VCaP (cell line): Measurements from ENCODE around the gene XRCC1.

ENCODE experiments used
- H3K27ac ChIP-seq: fragments of 450-650 bp; 2 replicates; pipeline ENCODE4 v1.5.1; 2017
- CTCF ChIP-seq: fragments of 450-650 bp; conservative IDR thresholded peaks from 2 replicates; pipeline ENCODE4 v1.5.1; 2017; ENCODE audit warnings: mild to moderate bottlenecking, moderate library complexity

XRCC1 gene

GRCh38 chr19:43534305-43534815 is 41.0 kb downstream of the XRCC1 start:
- peak overlapping the region; percentile 94 for H3K27ac ChIP-seq
- TF ChIP-seq CTCF: no peak

DNA sequence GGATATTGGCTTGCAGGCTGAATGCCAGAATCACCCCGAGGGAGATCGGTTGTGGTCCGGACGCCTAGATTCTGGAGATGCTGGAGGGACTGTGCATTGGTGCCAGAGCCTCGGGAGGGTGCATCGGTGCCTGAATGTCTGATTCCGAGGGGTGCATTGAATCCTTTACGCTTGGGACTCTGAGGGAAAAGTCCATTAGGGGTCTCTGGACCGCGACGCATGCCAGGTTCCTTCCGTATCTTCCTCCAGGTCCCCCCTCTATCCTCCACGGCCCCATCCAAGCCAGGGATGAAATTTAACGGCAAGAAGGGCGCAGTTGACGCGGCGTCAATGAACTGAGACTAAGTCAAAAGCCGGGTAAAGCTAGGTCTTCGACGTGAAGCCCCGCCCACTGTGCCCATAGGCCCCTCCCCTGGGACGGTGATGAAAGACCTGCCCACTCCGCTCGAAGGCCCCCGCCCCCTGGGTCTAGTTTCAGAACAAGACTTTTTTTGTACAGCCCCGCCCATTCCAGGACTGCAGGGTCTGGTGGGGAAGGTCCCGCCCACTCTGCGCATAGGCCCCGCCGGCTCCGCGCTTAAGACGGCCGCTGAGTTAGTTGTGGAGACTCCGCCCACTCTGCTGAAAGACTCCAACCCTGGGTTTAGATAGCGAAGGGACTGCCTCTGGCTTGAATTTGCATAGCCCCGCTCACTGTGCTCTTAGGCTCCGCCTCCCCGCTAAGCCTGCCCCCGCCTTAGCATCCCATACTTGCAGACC is 41.6 kb downstream of the XRCC1 start:
- TF ChIP-seq CTCF: no peak
- H3K27ac ChIP-seq: peak overlapping the region; percentile 94

- H3K27ac ChIP-seq: peak within 1 kb of the TSS; percentile 94
- no peak for TF ChIP-seq CTCF
These were observed 42.3 kb downstream of the XRCC1 start, which contains the start of gene ZNF575 for GRCh38 chr19:43532962-43533545. ZNF575 (plus strand) TSS chr19:43533188; CDS start chr19:43534423, 1,235 bp downstream.

DNA sequence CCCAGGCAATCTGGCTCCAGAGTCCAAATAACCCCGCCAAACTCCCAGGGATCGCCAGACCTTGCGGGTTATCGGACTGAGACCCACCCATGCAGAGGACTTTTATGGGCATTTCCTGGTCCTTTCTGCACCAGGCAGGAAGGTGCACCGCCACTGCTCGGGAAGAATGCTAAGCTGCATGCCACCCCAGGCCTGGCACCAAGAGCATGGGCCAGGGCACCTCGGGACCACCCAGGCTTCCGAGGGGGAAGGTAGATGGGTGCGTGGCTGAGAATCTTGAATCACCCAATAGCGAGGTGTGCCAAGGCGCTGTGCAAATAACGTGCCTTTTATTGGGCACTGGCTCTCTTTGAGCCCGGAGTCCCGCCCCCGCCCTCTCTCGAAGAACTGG is 42.8 kb downstream of the XRCC1 start:
- TF ChIP-seq CTCF: no peak
- peak overlapping the region; percentile 94 for H3K27ac ChIP-seq

- no peak for TF ChIP-seq CTCF
- H3K27ac ChIP-seq: peak overlapping the region; percentile 76; the same call in 1 of the 2 replicates
These were observed 47.3 kb downstream of the XRCC1 start for GRCh38 chr19:43527860-43528622.

DNA sequence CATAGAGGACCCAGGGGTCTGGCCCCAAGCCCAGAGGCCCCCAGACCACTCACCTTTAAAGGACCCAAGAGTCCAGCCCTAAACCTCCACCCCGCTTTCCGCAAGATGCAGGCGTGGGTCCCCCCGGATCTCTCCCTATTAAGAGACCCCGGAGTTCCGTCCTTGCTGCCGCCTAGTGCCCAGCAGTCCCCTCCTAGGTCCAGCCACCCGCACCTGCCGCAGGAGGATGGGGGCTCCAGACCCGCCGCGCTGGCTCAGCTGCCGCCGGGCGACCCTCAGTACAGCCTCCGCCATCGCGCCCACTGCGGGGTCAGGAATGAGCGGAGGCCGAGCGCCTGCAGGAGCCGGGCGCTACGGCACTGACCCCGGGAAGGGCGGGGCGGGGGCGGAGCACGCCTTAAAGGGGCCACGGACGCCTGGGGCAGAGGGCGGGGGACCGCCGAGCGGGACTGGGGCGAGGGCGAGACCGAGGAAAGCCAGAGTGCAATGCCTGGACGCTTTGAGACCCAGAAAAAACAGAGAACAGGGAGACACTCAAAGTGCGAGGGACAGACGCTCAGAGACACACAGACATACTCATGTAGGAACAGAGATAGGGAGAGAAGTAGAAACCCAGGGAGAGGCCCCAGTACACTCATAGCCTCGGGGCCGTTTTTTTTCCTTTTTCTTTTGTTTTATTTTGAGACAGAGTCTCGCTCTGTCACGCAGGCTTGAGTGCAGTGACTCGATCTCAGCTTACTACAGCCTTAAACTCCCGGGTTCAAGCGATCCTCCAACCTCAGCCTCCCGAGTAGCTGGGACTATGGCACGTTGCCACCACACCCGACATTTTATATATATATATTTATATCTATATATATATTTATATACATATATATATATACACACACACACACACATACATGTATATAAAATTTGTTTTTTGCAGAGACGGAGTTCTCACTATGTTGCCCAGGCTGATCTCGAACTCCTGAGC is 48.2 kb downstream of the XRCC1 start, which contains the start of gene ETHE1:
TSS of gene ETHE1 (minus strand) at position 318 of the 976 bp plus-strand sequence. CDS start at position 294, 24 bp downstream.
- no peak for TF ChIP-seq CTCF
- peak within 1 kb of the TSS; percentile 76 for H3K27ac ChIP-seq
